DOHH2 (cell line): ENCODE results near the gene RGS4.

ENCODE experiments used
- H3F3A ChIP-seq: fragments of 200-600 bp; sonication (generic), shearing (Covaris generic); 2 replicates; pipeline ENCODE4 v1.6.0; 2016; ENCODE audit warnings: antibody characterized with exemption, mild to moderate bottlenecking; ENCODE audit not compliant: control insufficient read depth, insufficient read depth
- H3K27ac ChIP-seq: fragments of 200-600 bp; sonication (generic); 2 replicates; pipeline ENCODE4 v1.5.1; 2014; ENCODE audit warnings: low read depth, mild to moderate bottlenecking, low read length, moderate library complexity
- H3K27me3 ChIP-seq: fragments of 200-600 bp; sonication (generic); 2 replicates; pipeline ENCODE4 v1.6.1; 2014; ENCODE audit warnings: mild to moderate bottlenecking, low read length, mixed read lengths; ENCODE audit not compliant: control insufficient read depth
- H3K36me3 ChIP-seq: fragments of 200-600 bp; sonication (generic); 2 replicates; pipeline ENCODE4 v1.6.1; 2014; ENCODE audit warnings: mild to moderate bottlenecking, low read length, moderate library complexity, mixed read lengths; ENCODE audit not compliant: control insufficient read depth
- H3K4me1 ChIP-seq: fragments of 200-600 bp; sonication (generic); 2 replicates; pipeline ENCODE4 v1.6.1; 2014; ENCODE audit warnings: mild to moderate bottlenecking, low read length, mixed read lengths; ENCODE audit not compliant: control insufficient read depth
- H3K4me2 ChIP-seq: fragments of 200-600 bp; sonication (generic); 2 replicates; pipeline ENCODE4 v1.6.0; 2014; ENCODE audit warnings: mild to moderate bottlenecking, low read length, moderate library complexity
- H3K4me3 ChIP-seq: fragments of 200-600 bp; sonication (generic); 2 replicates; pipeline ENCODE4 v1.5.1; 2014; ENCODE audit warnings: mild to moderate bottlenecking, low read length, mixed read lengths
- H3K79me2 ChIP-seq: fragments of 200-600 bp; sonication (generic); 2 replicates; pipeline ENCODE4 v1.6.1; 2014; ENCODE audit warnings: mild to moderate bottlenecking, low read length, mixed read lengths; ENCODE audit not compliant: control insufficient read depth
- H3K9me2 ChIP-seq: fragments of 200-600 bp; sonication (generic); replicated peaks from 2 replicates; pipeline ENCODE4 v1.6.1; 2014; ENCODE audit warnings: mild to moderate bottlenecking, low read length, mixed read lengths; ENCODE audit not compliant: control insufficient read depth
- H3K9me3 ChIP-seq: fragments of 200-600 bp; sonication (generic); 2 replicates; pipeline ENCODE4 v1.6.1; 2014; ENCODE audit warnings: antibody characterized with exemption, low read length, mixed read lengths; ENCODE audit not compliant: control insufficient read depth, insufficient read depth
- H4K20me1 ChIP-seq: fragments of 200-600 bp; sonication (generic); 2 replicates; pipeline ENCODE4 v1.6.0; 2014; ENCODE audit warnings: low read depth, mild to moderate bottlenecking, antibody characterized with exemption, low read length, moderate library complexity; ENCODE audit not compliant: control insufficient read depth, insufficient read depth
- EZH2phosphoT487 ChIP-seq: fragments of 200-600 bp; sonication (generic); IDR thresholded peaks from 2 replicates; pipeline ENCODE4 v1.6.1; 2017; ENCODE audit warnings: borderline replicate concordance, mild to moderate bottlenecking, antibody characterized with exemption, low read length, moderate library complexity, mixed read lengths
- TF ChIP-seq, protein P1 (sequence below): fragments of 200-600 bp; sonication (generic); IDR thresholded peaks from one replicate; pipeline ENCODE4 v1.5.1; 2014; ENCODE audit warnings: antibody characterized with exemption, mild to moderate bottlenecking, low read depth, low read length; ENCODE audit not compliant: poor library complexity, severe bottlenecking

RGS4 gene

DNA sequence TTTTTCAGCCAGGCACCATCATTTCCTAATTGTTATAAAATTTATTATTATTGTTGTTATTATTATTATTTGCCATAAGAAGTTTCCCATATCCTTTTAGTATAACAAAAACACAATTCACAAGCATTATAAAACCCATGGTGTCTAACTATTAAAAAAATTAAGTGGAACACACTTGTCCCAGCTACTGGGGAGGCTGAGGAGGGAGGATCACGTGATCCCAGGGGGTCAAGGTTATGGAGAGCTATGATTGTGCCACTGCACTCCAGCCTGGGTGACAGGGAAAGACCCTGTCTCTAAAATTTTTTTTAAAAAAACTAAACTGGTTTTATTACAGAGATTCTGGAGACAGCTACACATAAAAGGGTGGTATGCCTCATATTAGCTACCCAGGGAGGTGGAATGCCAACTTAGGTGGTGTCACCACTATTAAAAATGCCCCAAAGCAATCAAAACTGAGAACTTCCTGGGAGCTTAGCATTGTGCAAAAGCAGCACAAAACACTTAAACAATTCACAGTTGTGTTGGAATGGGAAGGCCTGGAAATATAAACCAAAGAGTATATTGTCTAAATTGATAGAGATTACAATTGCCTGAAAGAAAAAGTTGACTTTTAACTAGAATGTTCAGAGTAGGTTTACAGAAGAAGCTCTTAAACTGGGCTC, 8.7 kb upstream of the RGS4 start:
- Histone ChIP-seq H3K4me2 (no peak overlapping the region), H3K4me3 (no peak overlapping the region), H3K36me3 (no peaks in the 10 kb centered on the region), H3K27me3 (no peaks in the 10 kb centered on the region), H3K4me1 (no peaks in the 10 kb centered on the region), H3K79me2 (no peaks in the 10 kb centered on the region), H3K9me3 (no peaks in the 10 kb centered on the region), H3F3A (no peaks in the 10 kb centered on the region), H3K9me2 (no peaks in the 10 kb centered on the region), H4K20me1 (no peaks in the 10 kb centered on the region), H3K27ac (no peak overlapping the region)
- TF ChIP-seq EZH2phosphoT487 = no peak
- TF ChIP-seq, protein P1, sequence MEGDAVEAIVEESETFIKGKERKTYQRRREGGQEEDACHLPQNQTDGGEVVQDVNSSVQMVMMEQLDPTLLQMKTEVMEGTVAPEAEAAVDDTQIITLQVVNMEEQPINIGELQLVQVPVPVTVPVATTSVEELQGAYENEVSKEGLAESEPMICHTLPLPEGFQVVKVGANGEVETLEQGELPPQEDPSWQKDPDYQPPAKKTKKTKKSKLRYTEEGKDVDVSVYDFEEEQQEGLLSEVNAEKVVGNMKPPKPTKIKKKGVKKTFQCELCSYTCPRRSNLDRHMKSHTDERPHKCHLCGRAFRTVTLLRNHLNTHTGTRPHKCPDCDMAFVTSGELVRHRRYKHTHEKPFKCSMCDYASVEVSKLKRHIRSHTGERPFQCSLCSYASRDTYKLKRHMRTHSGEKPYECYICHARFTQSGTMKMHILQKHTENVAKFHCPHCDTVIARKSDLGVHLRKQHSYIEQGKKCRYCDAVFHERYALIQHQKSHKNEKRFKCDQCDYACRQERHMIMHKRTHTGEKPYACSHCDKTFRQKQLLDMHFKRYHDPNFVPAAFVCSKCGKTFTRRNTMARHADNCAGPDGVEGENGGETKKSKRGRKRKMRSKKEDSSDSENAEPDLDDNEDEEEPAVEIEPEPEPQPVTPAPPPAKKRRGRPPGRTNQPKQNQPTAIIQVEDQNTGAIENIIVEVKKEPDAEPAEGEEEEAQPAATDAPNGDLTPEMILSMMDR = no peak

DNA sequence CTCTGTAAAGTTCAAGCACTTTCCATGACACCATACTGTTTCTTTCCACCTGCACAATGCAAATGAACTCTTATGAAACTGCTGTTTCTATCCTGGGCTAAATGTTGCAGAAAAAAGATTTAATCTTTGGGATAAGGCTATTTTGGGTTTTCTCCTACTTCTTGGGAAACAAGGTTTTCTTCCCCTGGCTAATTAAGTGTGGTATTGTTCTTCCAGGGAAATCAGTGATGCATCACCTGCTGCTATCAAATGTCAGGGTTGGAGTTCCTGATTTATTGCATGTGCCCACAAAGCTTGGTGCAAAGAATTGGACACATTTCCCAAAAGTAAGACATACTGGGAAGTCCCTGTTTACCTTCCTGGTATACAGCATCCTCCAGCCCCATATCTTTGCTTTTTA, 6.0 kb upstream of the RGS4 start:
- H3K4me1 ChIP-seq = no peaks in the 10 kb centered on the region
- TF ChIP-seq, protein P1 = no peak
- no peak for TF ChIP-seq EZH2phosphoT487
- no peaks in the 10 kb centered on the region for H3K36me3 ChIP-seq
- H3K9me2 ChIP-seq = no peaks in the 10 kb centered on the region
- H4K20me1 ChIP-seq = no peaks in the 10 kb centered on the region
- H3K9me3 ChIP-seq = no peaks in the 10 kb centered on the region
- no peaks in the 10 kb centered on the region for H3F3A ChIP-seq
- no peaks in the 10 kb centered on the region for H3K79me2 ChIP-seq
- no peaks in the 10 kb centered on the region for H3K27me3 ChIP-seq
- no peak overlapping the region for H3K4me3 ChIP-seq
- no peak overlapping the region for H3K27ac ChIP-seq
- H3K4me2 ChIP-seq = no peak overlapping the region

DNA sequence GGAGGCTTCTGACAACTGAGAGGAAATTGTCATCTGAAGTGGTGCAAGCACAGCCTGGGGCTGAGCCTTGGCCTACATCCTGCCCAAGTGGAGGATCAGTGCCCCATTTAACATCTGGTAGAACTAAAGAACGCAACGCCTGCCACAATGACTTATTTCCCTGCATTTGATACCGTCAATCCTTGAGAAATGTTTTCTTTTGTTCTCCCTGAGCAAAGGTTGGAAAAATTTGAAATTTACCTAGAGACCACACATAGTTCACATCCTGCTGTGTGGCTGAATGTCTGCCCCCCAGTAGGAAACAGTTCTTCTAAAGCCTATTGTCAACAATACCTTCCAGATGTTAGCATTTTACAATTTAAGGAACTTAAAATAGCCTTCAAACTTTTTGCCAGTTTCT, 5.6 kb upstream of the RGS4 start:
- H3K79me2 ChIP-seq = no peaks in the 10 kb centered on the region
- no peak overlapping the region for H3K27ac ChIP-seq
- no peaks in the 10 kb centered on the region for H3K9me3 ChIP-seq
- no peaks in the 10 kb centered on the region for H3K9me2 ChIP-seq
- no peaks in the 10 kb centered on the region for H4K20me1 ChIP-seq
- H3K27me3 ChIP-seq = no peaks in the 10 kb centered on the region; the same call in 1 of the 2 replicates
- H3K4me3 ChIP-seq = no peak overlapping the region
- H3K4me2 ChIP-seq = no peak overlapping the region
- H3K4me1 ChIP-seq = no peaks in the 10 kb centered on the region
- H3K36me3 ChIP-seq = no peaks in the 10 kb centered on the region
- TF ChIP-seq, protein P1 = no peak
- TF ChIP-seq EZH2phosphoT487 = no peak
- no peaks in the 10 kb centered on the region for H3F3A ChIP-seq
